ENCODE data around the gene RTKN. TPM values are rescaled to one million over a fixed set of nuclear protein-coding genes. Genes with fewer than 3 reads are reported as not detected.
"Not testable (repeated sequence)": the region's sequence is repeated elsewhere in the genome, so short reads cannot be mapped to it uniquely, and the experiment has no call there.

The RTKN gene
- total and polyA plus RNA-seq, 10 of the 15 experiments (the other 5 are each of a cell fraction or from before 2014, with no cell fraction given) = 0.50 to 12.3 (median 5.4) TPM

- BruUV-seq (replicated peaks); H3K4me2 ChIP-seq (ENCODE audit: control insufficient read depth, insufficient read depth); ATAC-seq; H4K20me1 ChIP-seq (ENCODE audit: control insufficient read depth, insufficient read depth); H3K36me3 ChIP-seq (ENCODE audit: control insufficient read depth in 2 of 2, insufficient read depth in 2 of 2, low read length in 1 of 2); H2AFZ ChIP-seq (ENCODE audit: control insufficient read depth, low read depth, low read length); H3K9me3 ChIP-seq (replicated peaks; ENCODE audit: control insufficient read depth, insufficient read depth, low read length); H3K27ac ChIP-seq (ENCODE audit: control insufficient read depth, insufficient read depth); in situ Hi-C loops (cut with MboI); H3K4me3 ChIP-seq; DNase-seq (ENCODE audit: low read depth, low spot score); POLR2A ChIA-PET; intact Hi-C loops (cut with micrococcal nuclease; ENCODE audit: unreplicated experiment); H3K9ac ChIP-seq (ENCODE audit: control insufficient read depth, insufficient read depth, low read length); H3K27me3 ChIP-seq (replicated peaks in 1 of 2; ENCODE audit: control insufficient read depth in 2 of 2, insufficient read depth in 2 of 2, low read length in 1 of 2); FAIRE-seq: not testable (repeated sequence)
- ChIA-PET RAD21 (ENCODE audit: unreplicated experiment) (interaction anchor here (0.7 to 1.2 kb wide), 2 partner anchors 12 to 70 kb away, joined by 3 to 4 read pairs; partner anchors contain the start of genes HTRA2 and MRPL53), CTCF (interaction anchor here (1.6 kb wide), 1 partner anchor 128 kb away, joined by 5 read pairs; no protein-coding TSS in a partner anchor), SMC1A (ENCODE audit: uncharacterized antibody, unreplicated experiment) (interaction anchor here (1.3 kb wide), 1 partner anchor 120 kb away, joined by 3 read pairs; no protein-coding TSS in a partner anchor)
- peaks cover 19% of the 10 kb centered on the region for H3K4me1 ChIP-seq (ENCODE audit: control insufficient read depth, insufficient read depth, low read length)
- H3K79me2 ChIP-seq (ENCODE audit: control insufficient read depth, insufficient read depth, low read length) = peaks cover 32% of the 10 kb centered on the region
- TF ChIP-seq POLR2A (IDR thresholded peaks at IDR 0.05; ENCODE audit: low read depth, low read length) = peak; percentile 32; the same call in 1 of the 2 replicates
- 93% methylated on average over 10 of the region's 10 CpGs for WGBS (ENCODE audit: insufficient coverage, insufficient replicate concordance, low lambda C conversion rate, missing lambda C conversion rate)
Measured at GRCh38 chr2:74460187-74460586, 18.4 kb upstream of the RTKN start.

DNA sequence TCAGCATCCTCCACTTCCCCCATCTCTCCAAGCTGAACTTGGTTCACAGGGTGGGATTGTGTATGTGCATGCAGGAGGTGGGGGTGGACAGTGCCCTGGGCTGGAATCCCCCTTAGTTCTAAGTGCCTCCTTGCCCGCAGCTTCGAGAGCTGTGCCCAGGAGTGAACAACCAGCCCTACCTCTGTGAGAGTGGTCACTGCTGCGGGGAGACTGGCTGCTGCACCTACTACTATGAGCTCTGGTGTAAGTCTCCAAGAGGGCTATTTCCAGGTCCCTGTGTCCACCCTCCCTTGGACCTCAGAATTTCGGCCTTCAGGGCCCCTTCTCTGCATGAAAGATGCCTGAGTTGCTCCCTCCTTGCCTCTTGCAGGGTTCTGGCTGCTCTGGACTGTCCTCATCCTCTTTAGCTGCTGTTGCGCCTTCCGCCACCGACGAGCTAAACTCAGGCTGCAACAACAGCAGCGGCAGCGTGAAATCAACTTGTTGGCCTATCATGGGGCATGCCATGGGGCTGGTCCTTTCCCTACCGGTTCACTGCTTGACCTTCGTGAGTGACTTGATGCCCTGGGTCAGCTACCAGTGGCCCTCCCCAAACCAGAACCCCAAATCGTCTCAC is 17.9 kb upstream of the RTKN start:
- RAD21 ChIA-PET (ENCODE audit: unreplicated experiment) = interaction anchor here (1.2 to 1.8 kb wide), 4 partner anchors 13 to 68 kb away, joined by 4 to 11 read pairs (median 8); partner anchors contain the start of genes C2orf81, MRPL53, PCGF1 and WDR54
- H3K9me3 ChIP-seq (replicated peaks; ENCODE audit: control insufficient read depth, insufficient read depth, low read length); DNase-seq (ENCODE audit: low read depth, low spot score); BruUV-seq (replicated peaks); intact Hi-C loops (cut with micrococcal nuclease; ENCODE audit: unreplicated experiment); H3K9ac ChIP-seq (ENCODE audit: control insufficient read depth, insufficient read depth, low read length); H3K27me3 ChIP-seq (replicated peaks in 1 of 2; ENCODE audit: control insufficient read depth in 2 of 2, insufficient read depth in 2 of 2, low read length in 1 of 2); in situ Hi-C loops (cut with MboI); FAIRE-seq; H3K36me3 ChIP-seq (ENCODE audit: control insufficient read depth in 2 of 2, insufficient read depth in 2 of 2, low read length in 1 of 2); H4K20me1 ChIP-seq (ENCODE audit: control insufficient read depth, insufficient read depth); ATAC-seq; H3K27ac ChIP-seq (ENCODE audit: control insufficient read depth, insufficient read depth); H2AFZ ChIP-seq (ENCODE audit: control insufficient read depth, low read depth, low read length): not testable (repeated sequence)
- CTCF ChIA-PET = interaction anchor here (1.4 to 6.7 kb wide), 5 partner anchors 15 to 128 kb away, joined by 10 to 54 read pairs (median 10); partner anchors contain the start of genes AUP1, CCDC142, HTRA2 and TTC31
- H3K4me1 ChIP-seq (ENCODE audit: control insufficient read depth, insufficient read depth, low read length) = peaks cover 19% of the 10 kb centered on the region
- POLR2A ChIA-PET = interaction anchor here (2.0 to 5.8 kb wide), 3 partner anchors 12 to 22 kb away, joined by 14 to 44 read pairs (median 29); partner anchors contain the start of genes CCDC142, MRPL53, RTKN and TTC31
- peaks cover 28% of the 10 kb centered on the region for H3K79me2 ChIP-seq (ENCODE audit: control insufficient read depth, insufficient read depth, low read length)
- 0 out of 2 replicates have a peak, but pooled peaks have one; percentile 14 for TF ChIP-seq SMAD5 (IDR thresholded peaks at IDR 0.05; ENCODE audit: low read depth)
- TF ChIP-seq BCL3 (IDR thresholded peaks at IDR 0.05; ENCODE audit: borderline replicate concordance, insufficient read depth, low read depth, low read length, poor library complexity, severe bottlenecking) = peak; percentile 11
- peak; percentile 27; the same call in 1 of the 2 replicates for TF ChIP-seq MTA3 (IDR thresholded peaks at IDR 0.05; ENCODE audit: borderline replicate concordance, low read length)
- TF ChIP-seq POLR2AphosphoS2 (IDR thresholded peaks at IDR 0.05; ENCODE audit: low read depth, low read length) = 0 out of 2 replicates have a peak, but pooled peaks have one; percentile 33
- peak; percentile 68 for TF ChIP-seq POLR2A (IDR thresholded peaks at IDR 0.05; ENCODE audit: low read depth, low read length)
- peak overlapping the region; percentile 99 for H3K4me3 ChIP-seq
- 58% methylated on average over 13 of the region's 13 CpGs for WGBS (ENCODE audit: insufficient coverage, insufficient replicate concordance, low lambda C conversion rate, missing lambda C conversion rate)
- H3K4me2 ChIP-seq (ENCODE audit: control insufficient read depth, insufficient read depth) = peak overlapping the region; percentile 87
- SMC1A ChIA-PET (ENCODE audit: uncharacterized antibody, unreplicated experiment) = interaction anchor here (1.3 to 5.5 kb wide), 5 partner anchors 21 to 119 kb away, joined by 3 to 24 read pairs (median 8); partner anchors contain the start of genes C2orf81, CCDC142, TTC31 and WDR54
